ENCODE data around the gene PJVK.

DNA sequence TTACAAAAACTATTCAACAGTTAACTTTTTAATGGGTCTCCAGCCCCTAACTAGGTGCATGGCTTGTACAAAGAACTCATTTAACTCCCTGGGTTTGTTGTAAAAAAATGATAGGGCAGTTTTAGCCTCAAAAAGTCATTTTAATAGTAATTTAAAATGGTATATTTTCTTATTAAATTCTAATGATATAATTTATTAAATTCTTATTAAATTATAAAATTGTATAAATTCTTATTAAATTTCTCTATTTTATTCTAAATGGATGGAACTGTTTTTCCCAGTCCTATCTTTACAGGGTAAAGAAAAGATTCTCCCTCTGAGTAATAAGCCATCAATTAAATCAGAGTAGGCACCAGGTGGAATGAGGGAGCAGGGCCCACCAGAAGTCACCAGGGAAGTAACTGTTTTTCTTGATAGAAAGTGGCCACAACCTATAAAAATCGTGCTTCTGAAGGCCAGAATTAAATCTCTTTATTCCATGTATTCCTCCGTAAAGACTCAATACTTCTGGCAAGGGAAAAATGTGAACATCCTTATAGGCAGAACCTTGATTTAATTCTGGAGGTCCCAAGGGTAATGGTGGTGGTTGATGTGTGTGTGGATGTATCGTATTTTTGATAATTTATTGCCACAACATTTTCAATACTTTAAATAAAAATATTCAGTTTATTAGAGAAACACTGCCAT is 26.4 kb downstream of the PJVK start:
- TF ChIP-seq, protein P1, sequence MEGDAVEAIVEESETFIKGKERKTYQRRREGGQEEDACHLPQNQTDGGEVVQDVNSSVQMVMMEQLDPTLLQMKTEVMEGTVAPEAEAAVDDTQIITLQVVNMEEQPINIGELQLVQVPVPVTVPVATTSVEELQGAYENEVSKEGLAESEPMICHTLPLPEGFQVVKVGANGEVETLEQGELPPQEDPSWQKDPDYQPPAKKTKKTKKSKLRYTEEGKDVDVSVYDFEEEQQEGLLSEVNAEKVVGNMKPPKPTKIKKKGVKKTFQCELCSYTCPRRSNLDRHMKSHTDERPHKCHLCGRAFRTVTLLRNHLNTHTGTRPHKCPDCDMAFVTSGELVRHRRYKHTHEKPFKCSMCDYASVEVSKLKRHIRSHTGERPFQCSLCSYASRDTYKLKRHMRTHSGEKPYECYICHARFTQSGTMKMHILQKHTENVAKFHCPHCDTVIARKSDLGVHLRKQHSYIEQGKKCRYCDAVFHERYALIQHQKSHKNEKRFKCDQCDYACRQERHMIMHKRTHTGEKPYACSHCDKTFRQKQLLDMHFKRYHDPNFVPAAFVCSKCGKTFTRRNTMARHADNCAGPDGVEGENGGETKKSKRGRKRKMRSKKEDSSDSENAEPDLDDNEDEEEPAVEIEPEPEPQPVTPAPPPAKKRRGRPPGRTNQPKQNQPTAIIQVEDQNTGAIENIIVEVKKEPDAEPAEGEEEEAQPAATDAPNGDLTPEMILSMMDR (IDR thresholded peaks at IDR 0.05): no peak
- TF ChIP-seq JUND (IDR thresholded peaks at IDR 0.05): no peak
- TF ChIP-seq POLR2AphosphoS5 (IDR thresholded peaks at IDR 0.05; ENCODE audit: low read depth, low read length): no peak
- TF ChIP-seq NFIC (IDR thresholded peaks at IDR 0.05; ENCODE audit: borderline replicate concordance): no peak
- no peak for TF ChIP-seq RFX5 (IDR thresholded peaks at IDR 0.05; ENCODE audit: low read length)
- TF ChIP-seq EP300 (IDR thresholded peaks at IDR 0.05; ENCODE audit: borderline replicate concordance in 1 of 2, low read depth in 1 of 2, low read length in 1 of 2): no peak
- no peak for TF ChIP-seq RAD21 (IDR thresholded peaks at IDR 0.05; ENCODE audit: low read length)
- TF ChIP-seq, protein P2, sequence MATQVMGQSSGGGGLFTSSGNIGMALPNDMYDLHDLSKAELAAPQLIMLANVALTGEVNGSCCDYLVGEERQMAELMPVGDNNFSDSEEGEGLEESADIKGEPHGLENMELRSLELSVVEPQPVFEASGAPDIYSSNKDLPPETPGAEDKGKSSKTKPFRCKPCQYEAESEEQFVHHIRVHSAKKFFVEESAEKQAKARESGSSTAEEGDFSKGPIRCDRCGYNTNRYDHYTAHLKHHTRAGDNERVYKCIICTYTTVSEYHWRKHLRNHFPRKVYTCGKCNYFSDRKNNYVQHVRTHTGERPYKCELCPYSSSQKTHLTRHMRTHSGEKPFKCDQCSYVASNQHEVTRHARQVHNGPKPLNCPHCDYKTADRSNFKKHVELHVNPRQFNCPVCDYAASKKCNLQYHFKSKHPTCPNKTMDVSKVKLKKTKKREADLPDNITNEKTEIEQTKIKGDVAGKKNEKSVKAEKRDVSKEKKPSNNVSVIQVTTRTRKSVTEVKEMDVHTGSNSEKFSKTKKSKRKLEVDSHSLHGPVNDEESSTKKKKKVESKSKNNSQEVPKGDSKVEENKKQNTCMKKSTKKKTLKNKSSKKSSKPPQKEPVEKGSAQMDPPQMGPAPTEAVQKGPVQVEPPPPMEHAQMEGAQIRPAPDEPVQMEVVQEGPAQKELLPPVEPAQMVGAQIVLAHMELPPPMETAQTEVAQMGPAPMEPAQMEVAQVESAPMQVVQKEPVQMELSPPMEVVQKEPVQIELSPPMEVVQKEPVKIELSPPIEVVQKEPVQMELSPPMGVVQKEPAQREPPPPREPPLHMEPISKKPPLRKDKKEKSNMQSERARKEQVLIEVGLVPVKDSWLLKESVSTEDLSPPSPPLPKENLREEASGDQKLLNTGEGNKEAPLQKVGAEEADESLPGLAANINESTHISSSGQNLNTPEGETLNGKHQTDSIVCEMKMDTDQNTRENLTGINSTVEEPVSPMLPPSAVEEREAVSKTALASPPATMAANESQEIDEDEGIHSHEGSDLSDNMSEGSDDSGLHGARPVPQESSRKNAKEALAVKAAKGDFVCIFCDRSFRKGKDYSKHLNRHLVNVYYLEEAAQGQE (IDR thresholded peaks at IDR 0.05; ENCODE audit: low read depth, low read length): no peak
- TF ChIP-seq MEF2A (IDR thresholded peaks at IDR 0.05; ENCODE audit: borderline replicate concordance, low read depth): no peak
- no peak for TF ChIP-seq YY1 (IDR thresholded peaks at IDR 0.05; ENCODE audit: low read depth)
- TF ChIP-seq SMC3 (IDR thresholded peaks at IDR 0.05; ENCODE audit: low read depth, low read length): no peak

Data from SK-N-SH (cell line).